AG04450 (cell line): ENCODE data around the gene PCYT1B. TPM values are rescaled to one million over a fixed set of nuclear protein-coding genes. Genes with fewer than 3 reads are reported as not detected.

ENCODE experiments used
- CTCF ChIA-PET: fragments of 300-600, 350-600 bp; formaldehyde crosslinking; extraction: SDS; loops from one replicate; lab custom pipeline; 2022; ENCODE audit warnings: antibody characterized with exemption, inconsistent platforms; lab: Charles Lee
- POLR2A ChIA-PET: fragments of 350-600 bp; formaldehyde crosslinking; extraction: SDS; loops from one replicate; lab custom pipeline; 2021; ENCODE audit warnings: antibody characterized with exemption, inconsistent platforms; lab: Yijun Ruan, JAX
- DNase-seq: peaks from one replicate; pipeline ENCODE4 v3.0.0-alpha.2; 2011; ENCODE audit warnings: low read depth, low spot score
- H3K27ac ChIP-seq: one replicate; pipeline ENCODE4 v1.5.1; 2012; ENCODE audit warnings: low read depth, low read length, control low read depth
- H3K27me3 ChIP-seq: one replicate; pipeline ENCODE4 v1.6.0; 2012; ENCODE audit warnings: low read length; ENCODE audit not compliant: control insufficient read depth, insufficient read depth
- H3K4me3 ChIP-seq: 2 replicates; pipeline ENCODE4 v1.5.1; 2011; ENCODE audit warnings: mild to moderate bottlenecking, low read depth, low read length, control low read depth
- H3K9me3 ChIP-seq: 2 replicates; pipeline ENCODE4 v1.5.1; 2012; ENCODE audit warnings: low read length; ENCODE audit not compliant: control insufficient read depth, insufficient read depth
- CTCF ChIP-seq: IDR thresholded peaks from 2 replicates; pipeline ENCODE4 v1.5.1; 2011; ENCODE audit warnings: low read depth, low read length, control low read depth, inconsistent platforms
- polyA plus RNA-seq: library from polyadenylated mRNA; depleted of rRNA; stranded (reverse); fragments of >200 nt; gene quantifications from 2 replicates; pipeline ENCODE4 v1.2.3, GENCODE V29; 2011; rRNA removed
- small RNA-seq: library from RNA; depleted of rRNA; stranded (forward); fragments of <200 nt; gene quantifications from one replicate; pipeline ENCODE3, GENCODE V24; 2012; ENCODE audit warnings: low read depth; ENCODE audit not compliant: insufficient read length

PCYT1B gene
- polyA plus RNA-seq, 1 experiment = 0.10 TPM

GRCh38 chrX:24508375-24508774 lies 138.8 kb downstream of the PCYT1B start:
- ChIA-PET POLR2A (no interaction called here), CTCF (interaction anchor here (1.1 kb wide), 1 partner anchor 9 kb away, joined by 5 read pairs; no protein-coding TSS in a partner anchor)
- H3K27me3 ChIP-seq = no peaks in the 10 kb centered on the region
- no peak overlapping the region for H3K4me3 ChIP-seq
- TF ChIP-seq CTCF = no peak
- no peak for DNase-seq
- H3K27ac ChIP-seq = no peak overlapping the region
- H3K9me3 ChIP-seq = no peaks in the 10 kb centered on the region

Small RNAs within 50 kb of the gene (small RNA-seq; reads per million reads assigned to genes)
- not detected for gene SNRPEP9

Other genes with a start within 250 kb of the PCYT1B start
- gene PDK3, start 182.1 kb downstream of the PCYT1B start, polyA plus RNA-seq = 2.9 and 3.0 TPM in 2 replicates
- 2.2 TPM in 2 replicates for gene POLA1, start 46.6 kb upstream of the PCYT1B start, polyA plus RNA-seq